Spleen (tissue), 11 donors: Measurements from ENCODE around the gene RAB14. TPM values are rescaled to one million over a fixed set of nuclear protein-coding genes. Genes with fewer than 3 reads are reported as not detected.

ENCODE experiments used
- DNase-seq: peaks from one replicate; pipeline ENCODE4 v3.0.0-alpha.2; 2020
- H3K27ac ChIP-seq, 8 donors: fragments of 200-600 bp; sonication (generic) in 7 of 8; 1 replicate in 4 of 8; 2 replicates in 4 of 8; pipeline versions ENCODE4 v1.5.0 to v1.8.0; 2016 to 2021; ENCODE audit warnings: inconsistent platforms in 4 of 8, mild to moderate bottlenecking in 4 of 8, moderate library complexity in 1 of 8
- H3K27me3 ChIP-seq, 7 donors: fragments of 200-600 bp; sonication (generic) in 6 of 7; replicated peaks in 1 of 7; 1 replicate in 4 of 7; 2 replicates in 3 of 7; pipeline versions ENCODE4 v1.5.0 to v1.8.0; 2016 to 2021; ENCODE audit warnings: inconsistent platforms in 3 of 7, mild to moderate bottlenecking in 1 of 7
- H3K36me3 ChIP-seq, 6 donors: fragments of 200-600 bp; sonication (generic) in 5 of 6; 1 replicate in 4 of 6; 2 replicates in 2 of 6; pipeline versions ENCODE4 v1.5.0 to v1.8.0; 2016 to 2021; ENCODE audit warnings: inconsistent platforms in 2 of 6
- H3K4me1 ChIP-seq, 6 donors: fragments of 200-600 bp; sonication (generic) in 5 of 6; 1 replicate in 3 of 6; 2 replicates in 3 of 6; pipeline versions ENCODE4 v1.5.0 to v1.8.0; 2016 to 2021; ENCODE audit warnings: inconsistent platforms in 3 of 6
- H3K4me3 ChIP-seq, 8 donors: fragments of 200-600 bp; sonication (generic) in 7 of 8; 1 replicate in 4 of 8; 2 replicates in 4 of 8; pipeline versions ENCODE4 v1.5.0 to v1.8.0; 2016 to 2021; ENCODE audit warnings: inconsistent platforms in 4 of 8, mild to moderate bottlenecking in 4 of 8, moderate library complexity in 2 of 8
- H3K9me3 ChIP-seq, 8 donors: fragments of 200-600 bp; sonication (generic) in 7 of 8; 1 replicate in 4 of 8; 2 replicates in 4 of 8; pipeline versions ENCODE4 v1.5.0 to v1.8.0; 2016 to 2021; ENCODE audit warnings: inconsistent platforms in 4 of 8
- POLR2A ChIP-seq, 3 donors: fragments of 450-650 bp; IDR thresholded peaks; one replicate each; pipeline ENCODE4 v1.5.1; 2017; ENCODE audit warnings: antibody characterized with exemption in 3 of 3, mild to moderate bottlenecking in 1 of 3
- POLR2AphosphoS5 ChIP-seq, 3 donors: sonication (generic); formaldehyde crosslinking; IDR thresholded peaks; one replicate each; pipeline ENCODE4 v1.5.1; 2017; ENCODE audit warnings: antibody characterized with exemption in 3 of 3
- WGBS, 5 donors: extraction: QIAGEN DNeasy Blood & Tissue Kit in 3 of 5; methylation state at CpG; one replicate each; pipeline versions ENCODE4 v1.1.5 to v1.1.7; 2013 to 2018; 5-methylcytosine and 5-hydroxymethylcytosine counted together
- intact Hi-C: fragments of 100-400 bp; cut with DNase I; formaldehyde crosslinking; loops from one replicate; pipeline ENCODE4 v1.15.0; 2023; ENCODE audit warnings: low total_unique reads
- polyA plus RNA-seq, 3 donors: library from polyadenylated mRNA; stranded (reverse); fragments of 200-250 nt; gene quantifications; one replicate each; pipeline ENCODE4 v1.2.1, GENCODE V29; 2013
- total RNA-seq, 7 donors: library from RNA; depleted of rRNA in 3 of 7; stranded (reverse); fragments of >200 nt in 3 of 7; fragmentation: NEBNext Ultra II Directional in 4 of 7; extraction: Animal tissue kit (Norgen Biotek cat#: 25700) in 4 of 7; gene quantifications; one replicate each; pipeline versions ENCODE4 v1.1.0 to v1.2.1, GENCODE V29; 2016 to 2021
- TF ChIP-seq, protein P1 (sequence below), 11 experiments: fragments of 200-600 bp in 7 of 11; fragments of 450-650 bp in 4 of 11; sonication (generic) in 4 of 11; IDR thresholded peaks in 8 of 11; conservative IDR thresholded peaks in 3 of 11; 1 replicate in 7 of 11; 2 replicates in 4 of 11; pipeline versions ENCODE4 v1.4.0 to v1.8.0; 2016 to 2021; ENCODE audit warnings: antibody characterized with exemption in 11 of 11, inconsistent platforms in 4 of 11, mild to moderate bottlenecking in 1 of 11
- donor health status: healthy with polysubstance abuse.
- donor health status: DM: no; HTN: no; CAD: no; lungs with moderate emphysema.
- donor health status: DM: no; HTN: no; CAD: no.
- donor health status: Bipolar disorder and iron deficiency.
- donor health status: healthy.
- donor health status: DM: no; HTN: no; CAD: no.
- donor health status: DM: yes; HTN: yes; CAD: no.

The RAB14 gene
- total and polyA plus RNA-seq, 10 donors = 20.4 to 75.2 (median 49.6) TPM

GRCh38 chr9:121220996-121221663 is 19.5 kb upstream of the RAB14 start:
- H3K4me1 ChIP-seq = peaks cover 0 to 28% (median 7%) of the 10 kb centered on the region in 6 donors
- intact Hi-C loops = no loop called here
- TF ChIP-seq POLR2AphosphoS5 (IDR thresholded peaks at IDR 0.05) (no peak), POLR2A (IDR thresholded peaks at IDR 0.05) (no peak)
- TF ChIP-seq, protein P1, sequence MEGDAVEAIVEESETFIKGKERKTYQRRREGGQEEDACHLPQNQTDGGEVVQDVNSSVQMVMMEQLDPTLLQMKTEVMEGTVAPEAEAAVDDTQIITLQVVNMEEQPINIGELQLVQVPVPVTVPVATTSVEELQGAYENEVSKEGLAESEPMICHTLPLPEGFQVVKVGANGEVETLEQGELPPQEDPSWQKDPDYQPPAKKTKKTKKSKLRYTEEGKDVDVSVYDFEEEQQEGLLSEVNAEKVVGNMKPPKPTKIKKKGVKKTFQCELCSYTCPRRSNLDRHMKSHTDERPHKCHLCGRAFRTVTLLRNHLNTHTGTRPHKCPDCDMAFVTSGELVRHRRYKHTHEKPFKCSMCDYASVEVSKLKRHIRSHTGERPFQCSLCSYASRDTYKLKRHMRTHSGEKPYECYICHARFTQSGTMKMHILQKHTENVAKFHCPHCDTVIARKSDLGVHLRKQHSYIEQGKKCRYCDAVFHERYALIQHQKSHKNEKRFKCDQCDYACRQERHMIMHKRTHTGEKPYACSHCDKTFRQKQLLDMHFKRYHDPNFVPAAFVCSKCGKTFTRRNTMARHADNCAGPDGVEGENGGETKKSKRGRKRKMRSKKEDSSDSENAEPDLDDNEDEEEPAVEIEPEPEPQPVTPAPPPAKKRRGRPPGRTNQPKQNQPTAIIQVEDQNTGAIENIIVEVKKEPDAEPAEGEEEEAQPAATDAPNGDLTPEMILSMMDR (IDR thresholded peaks at IDR 0.05 in 8 of 11, conservative IDR thresholded peaks at IDR 0.05 in 3 of 11) = no peak
- peaks cover 0 to 9% (median 0%) of the 10 kb centered on the region in 6 donors for H3K36me3 ChIP-seq
- no peak overlapping the region for H3K4me3 ChIP-seq
- H3K9me3 ChIP-seq = no peaks in the 10 kb centered on the region
- no peaks in the 10 kb centered on the region for H3K27me3 ChIP-seq
- H3K27ac ChIP-seq = no peak overlapping the region
- no peak for DNase-seq
- 53 to 72% (median 65%) methylated on average over 13 of the region's 13 CpGs for WGBS, 5 donors

DNA sequence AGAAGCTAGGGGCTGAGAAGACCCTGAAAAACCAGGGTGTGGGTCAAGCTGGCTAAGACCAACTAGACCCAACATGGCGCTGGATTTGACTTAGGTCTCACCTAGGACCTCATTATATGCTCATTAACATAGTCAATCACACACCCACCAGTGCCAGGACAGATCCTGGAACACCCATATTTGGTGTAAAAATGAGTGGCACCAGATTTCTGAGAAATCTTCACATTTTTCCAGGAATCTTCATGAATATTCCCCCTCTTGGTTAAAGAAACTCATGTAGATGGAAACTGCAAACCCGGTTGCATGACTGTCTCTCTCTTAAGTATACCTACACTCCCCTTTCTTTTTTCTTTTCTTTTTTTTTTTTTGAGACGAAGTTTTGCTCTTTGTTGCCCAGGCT is 17.9 kb upstream of the RAB14 start:
- 83 to 94% (median 94%) methylated on average over 3 of the region's 3 CpGs for WGBS, 5 donors
- Histone ChIP-seq H3K4me1 (peaks cover 0 to 31% (median 7%) of the 10 kb centered on the region in 6 donors), H3K9me3 (no peaks in the 10 kb centered on the region), H3K4me3 (no peak overlapping the region), H3K36me3 (peaks cover 0 to 15% (median 0%) of the 10 kb centered on the region in 6 donors), H3K27me3 (no peaks in the 10 kb centered on the region), H3K27ac (no peak overlapping the region)
- TF ChIP-seq POLR2A (IDR thresholded peaks at IDR 0.05) (no peak), POLR2AphosphoS5 (IDR thresholded peaks at IDR 0.05) (no peak)
- TF ChIP-seq, protein P1 (IDR thresholded peaks at IDR 0.05 in 8 of 11, conservative IDR thresholded peaks at IDR 0.05 in 3 of 11) = no peak
- no peak for DNase-seq
- intact Hi-C loops = loop anchor here (10.0 kb wide), 1 partner anchor 45 kb away; the partner anchor contains the start of gene GSN

GRCh38 chr9:121218357-121219027 is 16.8 kb upstream of the RAB14 start:
- no peak overlapping the region for H3K27ac ChIP-seq
- peaks cover 0 to 15% (median 0%) of the 10 kb centered on the region in 6 donors for H3K36me3 ChIP-seq
- H3K9me3 ChIP-seq = no peaks in the 10 kb centered on the region
- WGBS, 5 donors = 83 to 94% (median 88%) methylated on average over 8 of the region's 8 CpGs
- TF ChIP-seq POLR2A (IDR thresholded peaks at IDR 0.05) (no peak), POLR2AphosphoS5 (IDR thresholded peaks at IDR 0.05) (no peak)
- TF ChIP-seq, protein P1 (IDR thresholded peaks at IDR 0.05 in 8 of 11, conservative IDR thresholded peaks at IDR 0.05 in 3 of 11) = no peak
- DNase-seq = no peak
- intact Hi-C loops = loop anchor here (10.0 kb wide), 1 partner anchor 46 kb away; the partner anchor contains the start of gene GSN
- no peaks in the 10 kb centered on the region for H3K27me3 ChIP-seq
- peaks cover 0 to 33% (median 7%) of the 10 kb centered on the region in 6 donors for H3K4me1 ChIP-seq
- H3K4me3 ChIP-seq = no peak overlapping the region
